GM18907 (cell line): ENCODE results near the gene CKB.
"Not testable (repeated sequence)": the region's sequence is repeated elsewhere in the genome, so short reads cannot be mapped to it uniquely, and the experiment has no call there.

Experiments used
- ATAC-seq: cut with Tn5 transposase; IDR thresholded peaks from one replicate; pipeline ENCODE4 v1.9.1; 2021; ENCODE audit warnings: mild to moderate bottlenecking, moderate library complexity; ENCODE audit not compliant: unreplicated experiment

Gene CKB

DNA sequence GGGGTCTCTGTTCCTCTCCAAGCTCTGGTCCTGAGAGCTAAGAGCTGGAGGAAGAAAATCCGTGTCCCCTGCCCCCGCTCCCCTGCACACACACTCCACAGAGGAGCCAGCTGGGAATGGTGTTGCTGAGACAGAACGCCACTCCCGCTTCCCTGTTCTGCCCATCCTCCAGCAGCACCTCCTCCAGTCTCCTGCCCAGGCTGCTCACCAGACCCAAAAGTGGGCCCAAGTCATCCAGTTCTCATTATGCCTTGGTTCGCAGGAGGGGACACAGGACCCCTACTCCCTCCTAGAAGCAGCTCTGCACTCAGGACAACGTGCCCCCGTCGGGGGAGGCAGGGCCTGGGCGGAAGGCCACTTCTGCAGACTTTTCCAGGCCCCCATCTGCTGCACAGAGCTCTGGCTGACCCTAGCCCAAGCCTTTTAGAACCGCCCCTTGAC, 5.5 kb upstream of the CKB start:
- ATAC-seq = no peak

DNA sequence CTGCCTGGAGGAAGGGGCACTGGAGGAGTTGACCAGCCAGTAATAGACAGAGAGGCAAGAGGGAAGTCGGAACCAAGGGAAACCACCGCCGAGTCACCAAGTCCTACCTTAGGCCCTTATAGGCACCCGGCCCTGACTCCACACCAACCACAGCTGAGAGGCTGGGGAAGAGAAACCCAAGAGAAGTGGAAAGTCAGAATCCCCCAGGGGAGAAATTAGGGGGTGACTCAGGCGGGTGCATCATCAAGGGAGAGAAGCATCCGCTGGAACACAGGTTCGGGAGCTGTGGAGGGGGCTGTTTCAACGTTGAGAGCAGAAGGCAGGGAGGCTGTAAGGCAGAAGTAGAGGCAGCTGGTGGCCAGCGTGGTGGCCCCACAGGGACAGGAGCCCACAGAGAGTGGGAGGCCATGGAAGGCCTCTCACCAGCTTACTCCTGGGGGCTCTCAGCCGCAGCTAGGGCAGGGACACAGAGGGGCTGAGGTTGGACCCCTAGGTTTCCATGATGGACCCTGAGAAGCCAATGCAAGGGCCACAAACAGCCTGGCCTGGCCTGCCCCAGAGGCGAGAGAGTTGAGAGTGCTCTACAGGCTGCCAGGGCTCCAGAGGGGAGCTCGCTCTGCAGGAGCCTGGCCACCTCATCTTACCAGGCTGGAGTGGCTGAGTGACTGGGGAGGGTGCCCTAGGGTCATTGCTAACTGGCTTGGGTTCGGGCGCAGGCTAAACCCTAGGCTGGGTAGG, 4.9 kb upstream of the CKB start:
- peak; percentile 52 for ATAC-seq

DNA sequence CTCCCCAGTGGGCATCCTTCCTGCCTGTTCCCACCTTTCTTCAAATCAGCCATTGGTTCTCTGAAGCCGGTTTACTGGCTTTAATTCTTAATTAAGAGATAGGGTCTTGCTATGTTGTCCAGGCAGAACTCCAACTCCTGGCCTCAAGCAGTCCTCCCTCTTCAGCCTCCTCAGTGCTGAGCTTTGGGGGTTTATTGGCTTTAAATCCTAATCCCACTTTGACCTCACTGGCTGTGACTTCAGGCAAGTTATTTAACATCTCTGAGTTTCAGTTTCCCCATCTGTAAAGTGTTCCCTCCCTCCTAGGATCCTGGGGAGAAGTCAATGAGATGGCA, 4.3 kb upstream of the CKB start:
- ATAC-seq = no peak

GRCh38 chr14:103526247-103526913, 3.8 kb upstream of the CKB start:
- ATAC-seq = no peak

GRCh38 chr14:103525430-103526246, 3.0 kb upstream of the CKB start:
- not testable (repeated sequence) for ATAC-seq

DNA sequence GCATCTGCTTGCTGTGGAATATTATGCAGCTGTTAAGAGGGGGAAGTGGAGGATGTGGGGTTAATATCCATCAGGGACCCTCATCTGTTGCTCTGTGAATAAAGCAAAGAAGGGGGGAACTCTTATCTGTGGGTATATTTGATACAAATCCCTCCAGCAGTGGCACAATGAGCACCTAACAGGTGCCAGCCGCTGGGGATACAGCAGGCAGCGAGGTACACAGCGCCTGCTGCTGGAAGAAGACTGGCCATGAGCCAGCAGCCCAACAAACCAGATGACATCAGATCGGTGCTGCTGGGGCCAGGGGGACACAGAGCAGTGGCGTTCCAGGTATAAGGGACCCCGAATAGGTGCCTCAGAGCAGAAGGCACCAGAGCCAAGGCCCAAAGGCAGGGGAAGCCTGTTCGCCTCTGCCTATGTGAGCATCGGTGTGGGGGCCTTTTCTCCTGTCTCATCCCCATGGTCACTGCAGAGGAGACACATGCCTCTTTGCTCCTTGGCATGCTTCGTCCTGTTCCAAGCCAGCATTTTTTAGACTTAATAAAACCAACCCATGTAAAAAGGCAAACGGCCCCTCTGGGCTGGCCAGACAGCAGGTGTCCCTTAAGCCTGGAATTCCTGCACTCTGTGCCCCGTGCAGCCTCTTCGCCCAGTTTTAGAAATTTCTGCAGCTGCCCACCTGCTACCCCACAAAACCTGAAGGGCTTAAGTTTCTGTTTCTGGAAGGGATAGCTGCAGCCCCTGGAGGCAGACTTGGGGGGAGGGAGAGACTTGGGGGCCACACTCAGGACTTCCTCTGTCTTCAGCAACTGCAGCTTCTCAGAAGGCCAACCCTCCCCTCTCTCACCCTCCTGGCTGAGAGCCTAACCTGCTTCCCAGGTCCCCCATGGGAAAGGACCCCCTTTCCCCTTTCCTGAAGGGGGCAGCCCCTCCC, 1.6 kb upstream of the CKB start:
- ATAC-seq = no peak

- no peak for ATAC-seq
Measured at GRCh38 chr14:103523575-103523954, 935 bp upstream of the CKB start.

GRCh38 chr14:103521951-103522563, 573 bp downstream of the CKB start:
- ATAC-seq = no peak

DNA sequence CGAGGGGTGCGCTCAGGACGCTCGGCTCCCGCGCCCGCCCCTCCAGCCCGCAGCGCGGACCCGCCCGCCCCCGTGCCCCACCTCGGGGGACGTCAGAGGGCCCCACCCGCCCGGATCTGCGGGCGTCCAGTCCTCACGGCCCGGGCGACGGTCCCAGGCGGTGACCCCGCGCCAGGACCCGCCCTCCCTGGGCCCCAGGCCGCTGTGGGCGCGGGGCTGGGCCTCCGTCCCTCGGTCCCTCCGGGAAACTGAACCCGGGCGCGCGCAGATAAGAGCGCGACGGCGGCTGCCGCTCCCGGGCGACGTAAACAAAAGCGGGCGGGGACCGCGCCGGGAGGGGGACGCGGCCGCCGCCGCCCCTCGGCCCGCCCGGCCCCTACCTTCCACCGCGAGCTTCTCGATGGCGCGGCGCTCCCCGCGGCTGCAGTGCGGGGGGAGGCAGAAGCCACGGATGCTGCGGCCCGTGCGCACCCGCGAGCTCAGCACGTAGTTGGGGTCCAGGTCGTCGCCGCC, 1.1 kb downstream of the CKB start:
- no peak for ATAC-seq

DNA sequence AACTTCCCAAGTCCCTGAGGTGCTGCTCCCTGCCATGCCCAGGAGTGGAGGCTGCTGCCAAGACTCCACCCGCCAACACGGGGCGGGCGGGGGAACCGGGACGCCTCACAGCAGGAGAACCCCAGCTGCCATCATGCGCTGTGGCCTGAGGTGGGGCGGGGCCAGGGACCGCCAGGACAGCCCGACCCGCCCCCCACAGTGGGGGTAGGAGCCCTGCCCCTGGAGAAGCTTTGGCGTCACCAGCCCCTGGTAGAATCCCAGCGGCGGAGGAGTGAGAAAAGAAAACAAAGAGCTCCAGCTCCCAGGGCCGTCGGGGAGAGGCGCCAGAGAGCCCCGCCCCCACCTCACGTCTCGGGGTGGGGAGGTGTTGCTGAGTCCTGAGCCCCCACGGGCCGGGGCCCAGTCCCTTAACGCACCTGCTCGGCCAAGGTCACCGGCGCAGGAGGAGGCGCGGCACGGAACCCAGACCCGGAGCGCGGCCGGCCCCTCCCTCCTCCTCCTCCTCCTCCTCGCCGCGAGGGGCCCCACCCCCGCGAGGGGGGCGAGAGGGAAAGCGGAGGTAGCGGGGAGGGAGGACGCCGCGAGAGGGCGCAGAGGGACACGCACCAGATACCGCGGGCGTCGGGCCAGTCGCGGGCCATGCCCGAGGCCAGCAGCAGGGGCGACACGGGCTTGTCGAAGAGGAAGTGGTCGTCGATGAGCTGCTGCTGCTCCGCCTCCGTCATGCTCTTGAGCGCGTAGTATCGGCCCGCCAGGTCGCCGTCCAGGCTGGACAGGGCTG, 1.8 kb downstream of the CKB start:
- ATAC-seq = peak; percentile 42

DNA sequence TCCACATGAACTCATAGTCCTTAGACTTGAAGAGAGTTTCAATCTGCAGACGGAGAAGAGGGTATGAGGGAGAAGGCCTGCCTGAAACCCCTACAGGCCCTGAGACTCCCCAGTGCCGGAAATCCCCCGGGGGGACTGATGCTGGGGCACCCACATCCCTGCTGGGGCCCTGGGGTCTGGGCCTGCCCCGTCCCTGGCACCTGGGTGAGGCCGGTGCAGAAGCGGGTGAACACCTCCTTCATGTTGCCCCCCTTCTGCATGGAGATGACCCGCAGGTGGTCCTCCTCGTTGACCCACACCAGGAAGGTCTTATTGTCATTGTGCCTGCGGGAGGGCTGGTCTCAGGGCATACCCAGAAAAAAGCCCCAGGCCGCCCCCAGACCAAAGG, 2.4 kb downstream of the CKB start:
- no peak for ATAC-seq

GRCh38 chr14:103519837-103520212, 2.8 kb downstream of the CKB start:
- no peak for ATAC-seq

DNA sequence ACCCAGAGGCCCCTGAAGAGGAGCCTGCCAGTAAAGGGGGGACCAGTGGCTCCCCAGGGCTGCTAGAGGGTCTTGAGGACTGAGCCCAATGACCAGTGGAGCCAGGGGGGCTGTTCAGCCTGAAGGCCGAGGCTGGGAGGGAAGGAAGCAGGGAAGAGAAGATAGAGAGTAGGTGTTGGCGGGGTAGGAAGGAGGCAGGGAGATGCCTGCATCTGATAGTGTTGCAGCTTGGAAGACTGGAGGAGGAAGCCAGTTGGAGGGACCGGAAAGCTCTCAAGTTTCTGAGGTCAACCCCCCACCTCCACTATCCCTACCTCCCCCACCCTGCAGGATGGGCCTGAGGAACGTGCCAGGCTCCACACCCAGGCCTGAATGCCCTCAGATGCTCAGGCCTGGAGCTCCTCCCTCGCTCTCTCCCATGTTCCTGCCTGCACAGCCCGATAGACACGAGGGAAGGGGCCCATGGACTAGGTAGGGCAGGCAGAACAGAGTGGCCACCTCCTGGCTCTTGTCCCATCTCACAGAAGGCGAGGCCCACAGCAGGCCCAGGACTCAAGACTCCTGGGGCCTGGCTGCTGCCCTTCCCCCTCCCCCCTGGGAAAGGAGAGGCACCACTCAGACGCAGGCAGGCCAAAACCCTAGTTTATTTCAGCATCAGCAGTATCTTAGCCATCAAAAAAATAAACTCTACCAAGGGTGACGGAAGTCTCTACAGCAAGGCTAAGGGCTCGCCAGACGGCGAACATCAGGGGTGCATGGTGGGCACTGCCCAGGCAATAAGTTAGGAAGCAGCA, 3.4 kb downstream of the CKB start:
- ATAC-seq = no peak

GRCh38 chr14:103518422-103519042, 4.1 kb downstream of the CKB start:
- ATAC-seq = no peak

GRCh38 chr14:103517721-103518421, 4.8 kb downstream of the CKB start:
- no peak for ATAC-seq

DNA sequence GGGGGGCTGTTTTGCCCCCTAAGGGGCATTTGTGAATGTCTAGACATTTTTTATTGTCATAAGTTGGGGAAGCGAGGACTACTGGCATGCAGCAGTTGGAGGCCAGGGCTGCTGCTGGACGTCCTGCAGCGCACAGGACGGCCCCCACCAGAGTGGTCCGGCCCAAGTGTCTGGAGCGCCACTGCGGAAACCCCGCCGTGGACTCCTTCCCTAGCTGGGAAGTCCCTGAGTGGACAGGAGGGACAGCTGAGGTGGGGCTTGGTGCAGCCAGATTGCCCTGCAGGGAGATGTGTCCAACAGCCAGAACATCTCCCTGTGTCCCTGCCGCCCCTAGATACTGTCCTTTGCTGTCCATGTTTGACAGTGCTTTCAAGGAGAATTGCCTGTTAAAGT, 5.5 kb downstream of the CKB start:
- ATAC-seq = no peak

DNA sequence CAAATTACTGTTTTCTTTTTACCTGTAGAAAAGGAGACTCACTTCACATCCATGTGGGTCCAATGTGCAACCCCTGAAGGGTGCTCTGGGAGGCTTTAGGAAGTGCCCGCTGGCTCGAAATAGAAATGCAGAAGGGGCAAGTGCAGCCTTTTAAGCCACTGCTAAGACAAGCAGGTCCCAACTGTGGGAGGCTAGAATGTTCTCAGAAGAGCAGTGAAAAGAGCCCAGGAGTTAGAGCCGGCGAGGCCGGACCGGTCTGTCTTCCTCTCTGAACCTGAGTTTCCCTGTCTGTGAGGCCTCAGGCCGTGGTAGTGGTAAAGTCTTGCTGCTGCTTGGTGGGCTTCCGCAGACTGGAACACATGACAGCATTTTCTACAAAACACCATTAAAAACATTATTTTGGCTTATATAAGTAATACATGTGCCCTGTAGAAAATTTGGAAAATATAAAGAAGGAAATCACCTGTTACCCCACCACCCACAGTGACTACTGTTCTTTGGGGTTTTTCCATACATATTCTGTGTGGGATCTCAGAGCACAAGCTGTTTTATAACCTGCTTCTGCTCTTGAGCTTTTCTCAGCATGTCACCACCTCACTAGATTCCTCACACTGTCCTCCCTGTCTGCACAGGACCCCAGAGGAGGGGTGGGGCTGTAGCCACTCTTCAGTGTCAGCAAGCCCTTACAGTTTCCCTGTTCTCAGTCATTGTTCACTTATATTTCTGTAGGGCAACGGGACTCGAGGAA, 6.0 kb downstream of the CKB start:
- ATAC-seq = no peak
